Upper lobe of left lung (tissue), 4 donors: ENCODE measurements around the gene GAGE12C.
"Not testable (repeated sequence)": the region's sequence is repeated elsewhere in the genome, so short reads cannot be mapped to it uniquely, and the experiment has no call there.

ENCODE experiments used
- POLR2AphosphoS5 ChIP-seq, 2 donors: sonication (generic); formaldehyde crosslinking; IDR thresholded peaks; one replicate each; pipeline ENCODE4 v1.5.1; 2017; ENCODE audit warnings: antibody characterized with exemption in 2 of 2
- TF ChIP-seq, protein P1 (sequence below), 6 experiments: fragments of 450-650 bp in 4 of 6; fragments of 200-600 bp in 2 of 6; sonication (generic) in 2 of 6; IDR thresholded peaks; one replicate each; pipeline ENCODE4 v1.5.1; 2016 to 2019; ENCODE audit warnings: antibody characterized with exemption in 6 of 6

DNA sequence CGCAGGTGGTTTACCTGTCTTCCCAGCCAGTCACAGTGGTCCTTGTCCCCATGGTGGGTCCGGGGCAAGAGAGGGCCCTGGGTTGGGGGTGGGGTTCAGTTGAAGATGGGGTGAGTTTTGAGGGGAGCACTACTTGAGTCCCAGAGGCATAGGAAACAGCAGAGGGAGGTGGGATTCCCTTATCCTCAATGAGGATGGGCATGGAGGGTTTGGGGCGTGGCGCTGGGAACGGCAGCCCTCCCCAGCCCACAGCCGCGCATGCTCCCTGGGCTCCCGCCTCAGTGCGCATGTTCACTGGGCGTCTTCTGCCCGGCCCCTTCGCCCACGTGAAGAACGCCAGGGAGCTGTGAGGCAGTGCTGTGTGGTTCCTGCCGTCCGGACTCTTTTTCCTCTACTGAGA is 19.0 kb downstream of the GAGE12C start, which contains the start of gene GAGE12E:
- TF ChIP-seq, protein P1, sequence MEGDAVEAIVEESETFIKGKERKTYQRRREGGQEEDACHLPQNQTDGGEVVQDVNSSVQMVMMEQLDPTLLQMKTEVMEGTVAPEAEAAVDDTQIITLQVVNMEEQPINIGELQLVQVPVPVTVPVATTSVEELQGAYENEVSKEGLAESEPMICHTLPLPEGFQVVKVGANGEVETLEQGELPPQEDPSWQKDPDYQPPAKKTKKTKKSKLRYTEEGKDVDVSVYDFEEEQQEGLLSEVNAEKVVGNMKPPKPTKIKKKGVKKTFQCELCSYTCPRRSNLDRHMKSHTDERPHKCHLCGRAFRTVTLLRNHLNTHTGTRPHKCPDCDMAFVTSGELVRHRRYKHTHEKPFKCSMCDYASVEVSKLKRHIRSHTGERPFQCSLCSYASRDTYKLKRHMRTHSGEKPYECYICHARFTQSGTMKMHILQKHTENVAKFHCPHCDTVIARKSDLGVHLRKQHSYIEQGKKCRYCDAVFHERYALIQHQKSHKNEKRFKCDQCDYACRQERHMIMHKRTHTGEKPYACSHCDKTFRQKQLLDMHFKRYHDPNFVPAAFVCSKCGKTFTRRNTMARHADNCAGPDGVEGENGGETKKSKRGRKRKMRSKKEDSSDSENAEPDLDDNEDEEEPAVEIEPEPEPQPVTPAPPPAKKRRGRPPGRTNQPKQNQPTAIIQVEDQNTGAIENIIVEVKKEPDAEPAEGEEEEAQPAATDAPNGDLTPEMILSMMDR (IDR thresholded peaks at IDR 0.05), result not testable (repeated sequence)
- TF ChIP-seq POLR2AphosphoS5 (IDR thresholded peaks at IDR 0.05), result not testable (repeated sequence)
